Hepatocyte (in vitro differentiated cells): ENCODE results near the gene ADTRP. TPM values are rescaled to one million over a fixed set of nuclear protein-coding genes. Genes with fewer than 3 reads are reported as not detected.
"Not testable (repeated sequence)": the region's sequence is repeated elsewhere in the genome, so short reads cannot be mapped to it uniquely, and the experiment has no call there.

Experiments
- DNase-seq: peaks from one replicate; pipeline ENCODE4 v3.0.0-alpha.2; 2016; ENCODE audit warnings: low spot score
- H2AFZ ChIP-seq: fragments of 200-600 bp; sonication (generic); 2 replicates; pipeline ENCODE4 v1.6.0; 2016; ENCODE audit warnings: antibody characterized with exemption, mild to moderate bottlenecking
- H3K27ac ChIP-seq: fragments of 200-600 bp; sonication (generic); 2 replicates; pipeline ENCODE4 v1.5.1; 2016; ENCODE audit warnings: mild to moderate bottlenecking
- H3K27me3 ChIP-seq: fragments of 200-600 bp; sonication (generic); 2 replicates; pipeline ENCODE4 v1.6.1; 2016
- H3K36me3 ChIP-seq: fragments of 200-600 bp; sonication (generic); replicated peaks from 2 replicates; pipeline ENCODE4 v1.5.1; 2016; ENCODE audit warnings: low read depth; ENCODE audit not compliant: insufficient read depth
- H3K4me1 ChIP-seq: fragments of 200-600 bp; sonication (generic); 2 replicates; pipeline ENCODE4 v1.5.1; 2016; ENCODE audit warnings: mild to moderate bottlenecking, moderate library complexity; ENCODE audit not compliant: insufficient read depth
- H3K4me2 ChIP-seq: fragments of 200-600 bp; sonication (generic); 2 replicates; pipeline ENCODE4 v1.6.0; 2016
- H3K4me3 ChIP-seq: fragments of 200-600 bp; sonication (generic); 2 replicates; pipeline ENCODE4 v1.5.1; 2016; ENCODE audit warnings: mild to moderate bottlenecking
- H3K79me2 ChIP-seq: fragments of 200-600 bp; sonication (generic); 2 replicates; pipeline ENCODE4 v1.6.0; 2017; ENCODE audit warnings: mild to moderate bottlenecking
- H3K9me2 ChIP-seq: fragments of 200-600 bp; sonication (generic); replicated peaks from 2 replicates; pipeline ENCODE4 v1.6.0; 2017; ENCODE audit warnings: mild to moderate bottlenecking; ENCODE audit not compliant: insufficient read depth
- H3K9me3 ChIP-seq: fragments of 200-600 bp; sonication (generic); 2 replicates; pipeline ENCODE4 v1.5.1; 2016; ENCODE audit warnings: low read depth, mild to moderate bottlenecking
- H4K20me1 ChIP-seq: fragments of 200-600 bp; sonication (generic); 2 replicates; pipeline ENCODE4 v1.6.0; 2016; ENCODE audit warnings: mild to moderate bottlenecking; ENCODE audit not compliant: insufficient read depth, poor library complexity, severe bottlenecking
- CTCF ChIP-seq: fragments of 200-600 bp; sonication (generic); IDR thresholded peaks from 2 replicates; pipeline ENCODE4 v1.5.1; 2016; ENCODE audit warnings: antibody characterized with exemption, mild to moderate bottlenecking; ENCODE audit not compliant: poor library complexity
- EZH2 ChIP-seq: fragments of 200-600 bp; sonication (generic); IDR thresholded peaks from 2 replicates; pipeline ENCODE4 v1.6.1; 2016; ENCODE audit warnings: antibody characterized with exemption, mild to moderate bottlenecking, borderline replicate concordance
- EZH2phosphoT487 ChIP-seq: fragments of 200-600 bp; sonication (generic); IDR thresholded peaks from one replicate; pipeline ENCODE4 v1.6.1; 2018; ENCODE audit warnings: antibody characterized with exemption, mild to moderate bottlenecking, low read depth, moderate library complexity; ENCODE audit not compliant: unreplicated experiment, severe bottlenecking
- WGBS: methylation state at CpG from one replicate; pipeline ENCODE4 v1.1.6; 2016; ENCODE audit warnings: low lambda C conversion rate; ENCODE audit errors: missing lambda C conversion rate; 5-methylcytosine and 5-hydroxymethylcytosine counted together
- polyA plus RNA-seq: library from polyadenylated mRNA; unstranded; fragments of >200 nt; fragmentation: Nextera tagmentation; extraction: Ambion mirVana; gene quantifications from 2 replicates; pipeline ENCODE4 v1.2.1, GENCODE V29; 2016
- total RNA-seq: library from RNA; depleted of rRNA; stranded (reverse); fragments of >200 nt; gene quantifications from 2 replicates; pipeline ENCODE4 v1.2.3, GENCODE V29; 2014

The ADTRP gene
- total and polyA plus RNA-seq, 2 experiments from 2014 or later, result 4.1 to 9.8 TPM

- peaks cover 13% of the 10 kb centered on the region for H3K4me1 ChIP-seq
- H3K27ac ChIP-seq, result no peak overlapping the region
- TF ChIP-seq CTCF (no peak), EZH2phosphoT487 (no peak), EZH2 (no peak)
- DNase-seq, result no peak
- no peaks in the 10 kb centered on the region for H3K9me3 ChIP-seq
- H3K4me2 ChIP-seq, result no peak overlapping the region
- no peaks in the 10 kb centered on the region for H3K36me3 ChIP-seq
- no peaks in the 10 kb centered on the region for H3K27me3 ChIP-seq
- no peak overlapping the region for H2AFZ ChIP-seq
- no peaks in the 10 kb centered on the region for H4K20me1 ChIP-seq
- no peak overlapping the region for H3K4me3 ChIP-seq
- H3K79me2 ChIP-seq, result no peaks in the 10 kb centered on the region
- 91% methylated on average over 3 of the region's 3 CpGs for WGBS
- no peaks in the 10 kb centered on the region for H3K9me2 ChIP-seq
Observed at GRCh38 chr6:11682561-11682975, 96.0 kb downstream of the ADTRP start.

- Histone ChIP-seq H3K27ac (no peak overlapping the region), H3K27me3 (no peaks in the 10 kb centered on the region), H3K4me1 (peaks cover 12% of the 10 kb centered on the region), H3K79me2 (no peaks in the 10 kb centered on the region), H4K20me1 (no peaks in the 10 kb centered on the region), H3K4me2 (no peak overlapping the region), H3K4me3 (no peak overlapping the region), H2AFZ (no peak overlapping the region), H3K9me2 (no peaks in the 10 kb centered on the region), H3K9me3 (no peaks in the 10 kb centered on the region), H3K36me3 (no peaks in the 10 kb centered on the region)
- WGBS, result 85% methylated on average over 2 of the region's 2 CpGs
- no peak for DNase-seq
- TF ChIP-seq EZH2 (no peak), EZH2phosphoT487 (no peak), CTCF (no peak)
Observed at GRCh38 chr6:11681770-11682169, 96.8 kb downstream of the ADTRP start.

- H4K20me1 ChIP-seq, result no peaks in the 10 kb centered on the region
- H3K4me3 ChIP-seq, result no peak overlapping the region
- H3K4me1 ChIP-seq, result peaks cover 10% of the 10 kb centered on the region
- no peaks in the 10 kb centered on the region for H3K79me2 ChIP-seq
- H3K9me3 ChIP-seq, result no peaks in the 10 kb centered on the region
- H3K9me2 ChIP-seq, result no peaks in the 10 kb centered on the region
- H2AFZ ChIP-seq, result no peak overlapping the region
- no peaks in the 10 kb centered on the region for H3K27me3 ChIP-seq
- no peak for TF ChIP-seq CTCF
- TF ChIP-seq EZH2, result no peak
- TF ChIP-seq EZH2phosphoT487, result no peak
- H3K27ac ChIP-seq, result no peak overlapping the region
- H3K36me3 ChIP-seq, result no peaks in the 10 kb centered on the region
- H3K4me2 ChIP-seq, result no peak overlapping the region
- 57% methylated on average over 1 of the region's 1 CpG for WGBS
- no peak for DNase-seq
Observed at GRCh38 chr6:11681357-11681756, 97.2 kb downstream of the ADTRP start.

- not testable (repeated sequence) for H3K79me2 ChIP-seq, H3K4me2 ChIP-seq, H3K9me3 ChIP-seq, H3K27ac ChIP-seq, H3K36me3 ChIP-seq, H3K4me3 ChIP-seq, DNase-seq, H3K9me2 ChIP-seq, H3K4me1 ChIP-seq, H3K27me3 ChIP-seq, H4K20me1 ChIP-seq, H2AFZ ChIP-seq
- 92% methylated on average over 7 of the region's 7 CpGs for WGBS
Observed at GRCh38 chr6:11680479-11680878, 98.1 kb downstream of the ADTRP start.
